HPDE6-E6E7 (cell line): ENCODE results near the gene KLHL30.
"Not testable (repeated sequence)": the region's sequence is repeated elsewhere in the genome, so short reads cannot be mapped to it uniquely, and the experiment has no call there.

Experiments
- DNase-seq: peaks from one replicate; pipeline ENCODE4 v3.0.0; 2011; ENCODE audit warnings: missing footprints; ENCODE audit errors: extremely low spot score

The KLHL30 gene

GRCh38 chr2:238101891-238102841 lies 36.3 kb upstream of the KLHL30 start:
- DNase-seq, result no peak

- no peak for DNase-seq
Observed at GRCh38 chr2:238102865-238103264, 35.6 kb upstream of the KLHL30 start.

- no peak for DNase-seq
Observed at GRCh38 chr2:238103465-238104225, 34.8 kb upstream of the KLHL30 start.

- no peak for DNase-seq
Observed at GRCh38 chr2:238104226-238104690, 34.2 kb upstream of the KLHL30 start.

- no peak for DNase-seq
Observed at GRCh38 chr2:238104691-238105371, 33.6 kb upstream of the KLHL30 start.

GRCh38 chr2:238105506-238106338 lies 32.7 kb upstream of the KLHL30 start:
- DNase-seq, result no peak

- DNase-seq, result no peak
Observed at GRCh38 chr2:238106339-238106697, 32.1 kb upstream of the KLHL30 start.

- no peak for DNase-seq
Observed at GRCh38 chr2:238106698-238107524, 31.6 kb upstream of the KLHL30 start.

- DNase-seq, result no peak
Observed at GRCh38 chr2:238107525-238108422, 30.7 kb upstream of the KLHL30 start.

GRCh38 chr2:238108423-238109183 lies 29.9 kb upstream of the KLHL30 start:
- no peak for DNase-seq

GRCh38 chr2:238113611-238114010 lies 24.9 kb upstream of the KLHL30 start:
- no peak for DNase-seq

- DNase-seq, result no peak
Observed at GRCh38 chr2:238114331-238114841, 24.1 kb upstream of the KLHL30 start.

GRCh38 chr2:238114851-238115660 lies 23.4 kb upstream of the KLHL30 start:
- no peak for DNase-seq

GRCh38 chr2:238115709-238116108 lies 22.8 kb upstream of the KLHL30 start:
- DNase-seq, result not testable (repeated sequence)

GRCh38 chr2:238116298-238117198 lies 21.9 kb upstream of the KLHL30 start:
- DNase-seq, result no peak
